ENCODE measurements around the gene ATP9A.
"Not testable (repeated sequence)": the region's sequence is repeated elsewhere in the genome, so short reads cannot be mapped to it uniquely, and the experiment has no call there.

The ATP9A gene

DNA sequence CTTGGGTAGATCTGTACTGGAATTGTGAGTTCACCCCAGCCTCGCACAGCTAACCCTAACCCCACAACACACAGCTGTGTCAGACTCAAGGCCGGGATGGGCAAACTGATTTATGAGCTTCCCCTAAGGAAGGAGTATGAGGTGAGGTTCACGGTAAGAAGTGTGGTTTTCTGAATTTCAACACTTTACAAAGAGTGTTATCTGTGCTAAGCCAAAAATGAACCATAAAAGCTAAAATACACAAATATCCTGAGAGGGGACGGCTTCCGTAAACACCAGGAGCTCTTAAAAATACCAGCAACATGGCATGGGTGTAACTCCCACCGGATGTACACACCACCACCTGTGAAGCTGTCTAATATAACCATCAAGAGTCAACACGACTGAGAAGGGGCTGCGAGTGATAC, 101.2 kb downstream of the ATP9A start:
- no peaks in the 10 kb centered on the region for H3K4me1 ChIP-seq (ENCODE audit: control insufficient read depth, insufficient read depth, low read length, poor library complexity, severe bottlenecking)
- H3K9me3 ChIP-seq (ENCODE audit: control insufficient read depth, low read length), result no peaks in the 10 kb centered on the region
- H3K27ac ChIP-seq (ENCODE audit: low read depth, low read length, severe bottlenecking), result no peak overlapping the region
- H3K4me3 ChIP-seq (ENCODE audit: extremely low read depth, insufficient read depth, low read length, poor library complexity, severe bottlenecking), result no peak overlapping the region
- no peaks in the 10 kb centered on the region for H3K36me3 ChIP-seq (ENCODE audit: control insufficient read depth, insufficient read depth, low read length)
- 100% methylated on average over 1 to 2 of the region's 8 CpGs for WGBS, 2 experiments (ENCODE audit: insufficient coverage in 2 of 2)

DNA sequence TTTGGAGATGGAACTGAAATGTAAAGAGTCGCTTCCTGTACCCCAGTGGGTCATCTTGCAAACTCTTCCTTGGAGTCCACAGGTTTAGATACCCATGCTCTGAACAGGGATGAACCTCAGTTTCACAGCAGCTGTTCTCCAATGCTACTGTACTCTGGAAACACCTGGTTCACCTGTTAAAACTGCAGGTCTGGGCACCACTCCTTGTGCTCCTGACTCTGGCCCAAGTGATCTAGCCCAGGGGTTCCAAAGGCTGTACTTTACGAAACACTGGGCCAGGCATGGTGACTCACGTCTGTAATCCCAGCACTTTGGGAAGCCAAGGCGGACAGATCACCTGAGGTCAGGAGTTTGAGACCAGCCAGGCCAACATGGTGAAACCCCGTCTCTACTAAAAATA, 102.1 kb downstream of the ATP9A start:
- Histone ChIP-seq H3K4me3 (ENCODE audit: extremely low read depth, insufficient read depth, low read length, poor library complexity, severe bottlenecking) (no peak overlapping the region), H3K36me3 (ENCODE audit: control insufficient read depth, insufficient read depth, low read length) (no peaks in the 10 kb centered on the region), H3K27ac (ENCODE audit: low read depth, low read length, severe bottlenecking) (no peak overlapping the region), H3K4me1 (ENCODE audit: control insufficient read depth, insufficient read depth, low read length, poor library complexity, severe bottlenecking) (no peaks in the 10 kb centered on the region), H3K9me3 (ENCODE audit: control insufficient read depth, low read length) (no peaks in the 10 kb centered on the region)
- WGBS, 2 experiments (ENCODE audit: insufficient coverage in 2 of 2), result 91 to 98% methylated on average over 4 to 5 of the region's 5 CpGs

DNA sequence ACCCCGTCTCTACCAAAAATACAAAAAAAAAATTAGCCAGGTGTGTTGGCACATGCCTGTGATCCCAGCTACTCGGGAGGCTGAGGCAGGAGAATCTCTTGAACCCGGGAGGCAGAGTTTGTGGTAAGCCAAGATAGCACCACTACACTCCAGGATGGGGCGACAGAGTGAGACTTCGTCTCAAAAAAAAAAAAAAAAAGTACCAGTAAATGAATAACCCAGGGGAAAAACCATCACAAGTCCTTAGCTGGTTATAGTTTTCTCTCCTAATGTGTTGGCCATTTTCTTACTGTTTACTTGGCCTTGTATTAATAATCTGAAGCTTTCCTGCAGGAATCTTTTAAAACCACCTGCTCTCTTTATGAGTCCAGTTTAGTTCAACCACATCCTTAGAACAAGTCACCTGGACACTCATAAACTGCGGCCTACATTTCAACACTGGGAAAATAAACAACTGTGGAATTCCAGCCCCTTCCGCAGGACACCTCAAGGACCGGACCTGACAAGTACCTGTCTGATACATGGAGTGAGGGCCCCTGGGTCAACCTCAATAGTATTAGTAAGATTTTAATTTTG, 102.6 kb downstream of the ATP9A start:
- H3K36me3 ChIP-seq (ENCODE audit: control insufficient read depth, insufficient read depth, low read length), result no peaks in the 10 kb centered on the region
- no peak overlapping the region for H3K27ac ChIP-seq (ENCODE audit: low read depth, low read length, severe bottlenecking)
- 86 to 95% methylated on average over 3 to 5 of the region's 8 CpGs for WGBS, 2 experiments (ENCODE audit: insufficient coverage in 2 of 2)

DNA sequence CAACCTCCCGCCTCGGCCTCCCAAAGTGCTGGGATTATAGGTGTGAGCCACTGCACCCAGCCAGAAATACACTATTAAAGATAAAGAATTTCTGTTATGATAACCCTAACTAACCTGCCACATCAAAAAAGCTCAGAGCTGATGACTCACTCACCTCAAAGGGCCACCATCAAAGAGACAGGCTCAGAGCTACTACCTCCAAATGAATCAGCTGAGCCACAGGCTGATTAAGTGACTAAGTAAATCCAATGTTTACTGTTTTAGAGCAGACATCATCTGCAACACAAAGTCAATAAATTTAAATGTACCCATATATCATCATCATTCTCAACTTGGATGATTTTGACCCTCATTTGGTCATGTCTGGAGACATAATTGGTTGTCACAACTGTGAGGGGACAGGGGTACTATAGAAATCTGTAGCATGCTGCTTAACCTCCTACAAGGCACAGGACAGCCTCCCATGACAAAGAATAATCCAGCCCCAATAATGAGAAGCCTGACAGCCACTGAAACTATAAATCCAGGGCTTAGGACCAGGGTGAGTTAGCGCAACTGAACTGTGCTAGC, 106.5 kb downstream of the ATP9A start:
- H3K4me1 ChIP-seq (ENCODE audit: control insufficient read depth, insufficient read depth, low read length, poor library complexity, severe bottlenecking), result peaks cover 4% of the 10 kb centered on the region
- no peaks in the 10 kb centered on the region for H3K9me3 ChIP-seq (ENCODE audit: control insufficient read depth, low read length)
- no peak overlapping the region for H3K4me3 ChIP-seq (ENCODE audit: extremely low read depth, insufficient read depth, low read length, poor library complexity, severe bottlenecking)
- no peaks in the 10 kb centered on the region for H3K36me3 ChIP-seq (ENCODE audit: control insufficient read depth, insufficient read depth, low read length)
- H3K27ac ChIP-seq (ENCODE audit: low read depth, low read length, severe bottlenecking), result no peak overlapping the region
- WGBS, 2 experiments (ENCODE audit: insufficient coverage in 2 of 2), result 94 to 100% methylated on average over 1 of the region's 3 CpGs

More for the DNA sequence above, 102.6 kb downstream of the ATP9A start:
- H3K9me3 ChIP-seq (ENCODE audit: control insufficient read depth, low read length), result no peaks in the 10 kb centered on the region
- peaks cover 4% of the 10 kb centered on the region for H3K4me1 ChIP-seq (ENCODE audit: control insufficient read depth, insufficient read depth, low read length, poor library complexity, severe bottlenecking)
- no peak overlapping the region for H3K4me3 ChIP-seq (ENCODE audit: extremely low read depth, insufficient read depth, low read length, poor library complexity, severe bottlenecking)

DNA sequence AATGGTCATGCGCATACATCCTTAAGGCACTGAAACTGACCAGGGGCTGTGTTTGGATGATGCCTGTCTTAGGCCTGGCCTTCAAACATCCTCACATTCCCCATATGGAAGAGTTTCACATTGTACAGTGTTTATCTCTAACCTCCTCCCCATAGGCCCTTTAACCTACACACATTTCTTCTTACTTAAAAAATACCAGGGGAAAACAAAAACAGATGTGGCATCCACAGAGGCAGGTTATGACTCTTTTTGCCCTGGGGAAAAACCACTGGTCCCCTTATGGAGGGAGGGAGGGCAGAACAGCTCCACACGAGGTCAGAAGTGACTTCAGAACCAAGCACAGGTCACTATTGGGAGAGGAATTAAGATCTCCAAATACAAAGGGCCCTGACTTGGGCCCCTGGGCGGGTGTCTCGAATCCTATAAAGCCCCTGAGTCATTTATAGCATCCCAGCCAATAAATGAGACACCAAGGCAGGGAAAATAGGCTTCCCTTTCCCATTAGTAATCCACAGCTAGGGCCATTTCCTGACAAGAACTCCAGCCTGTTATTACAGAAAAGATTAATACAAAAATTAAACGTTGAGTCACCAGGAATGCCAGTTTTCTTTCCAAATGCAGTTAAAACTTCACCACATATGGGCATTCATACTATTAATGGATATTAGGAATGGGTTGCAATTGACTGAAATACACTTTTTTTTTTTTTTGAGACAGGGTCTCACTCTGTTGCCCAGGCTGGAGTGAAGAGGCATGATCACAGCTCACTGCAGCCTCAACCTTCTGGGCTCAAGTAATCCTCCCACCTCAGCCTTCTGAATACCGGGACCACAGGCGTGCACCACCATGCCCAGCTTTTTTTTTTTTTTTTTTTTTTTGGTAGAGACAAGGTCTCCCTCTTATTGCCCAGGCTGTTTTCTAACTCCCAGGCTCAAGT, 107.2 kb downstream of the ATP9A start:
- H3K9me3 ChIP-seq (ENCODE audit: control insufficient read depth, low read length), result no peaks in the 10 kb centered on the region
- H3K36me3 ChIP-seq (ENCODE audit: control insufficient read depth, insufficient read depth, low read length), result no peaks in the 10 kb centered on the region
- WGBS, 2 experiments (ENCODE audit: insufficient coverage in 2 of 2), result 77 to 78% methylated on average over 3 to 4 of the region's 7 CpGs
- H3K27ac ChIP-seq (ENCODE audit: low read depth, low read length, severe bottlenecking), result peak overlapping the region; percentile 57
- no peak overlapping the region for H3K4me3 ChIP-seq (ENCODE audit: extremely low read depth, insufficient read depth, low read length, poor library complexity, severe bottlenecking)
- peaks cover 4% of the 10 kb centered on the region for H3K4me1 ChIP-seq (ENCODE audit: control insufficient read depth, insufficient read depth, low read length, poor library complexity, severe bottlenecking)

DNA sequence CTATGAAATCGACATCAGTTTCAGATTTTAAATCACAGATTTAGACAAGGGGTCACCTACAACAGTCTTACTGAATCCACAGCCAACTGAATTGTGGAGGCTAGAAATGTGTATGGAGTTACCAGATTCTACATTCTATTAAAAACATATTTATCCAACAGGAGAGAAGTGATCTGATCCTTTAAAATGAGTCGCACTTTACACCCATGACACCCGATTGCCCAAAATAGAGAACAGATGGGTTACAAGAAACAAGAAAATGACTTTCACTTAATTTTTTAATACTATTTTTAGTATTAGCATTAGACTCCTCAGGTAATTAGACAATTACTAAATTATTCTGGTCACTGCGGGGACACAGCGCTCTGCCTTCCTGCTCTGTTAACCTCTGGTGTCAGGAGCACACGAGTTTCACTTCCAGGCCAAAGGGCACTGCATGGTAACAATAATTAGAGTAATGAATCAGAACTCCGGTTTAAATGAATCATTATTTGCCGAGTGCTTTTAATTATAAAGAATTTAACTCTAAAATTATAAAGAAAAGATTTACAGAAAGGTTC, 108.6 kb downstream of the ATP9A start:
- H3K27ac ChIP-seq (ENCODE audit: low read depth, low read length, severe bottlenecking), result no peak overlapping the region
- no peaks in the 10 kb centered on the region for H3K9me3 ChIP-seq (ENCODE audit: control insufficient read depth, low read length)
- 100% methylated on average over 2 of the region's 8 CpGs for WGBS, 2 experiments (ENCODE audit: insufficient coverage in 2 of 2)
- H3K4me3 ChIP-seq (ENCODE audit: extremely low read depth, insufficient read depth, low read length, poor library complexity, severe bottlenecking), result no peak overlapping the region
- H3K36me3 ChIP-seq (ENCODE audit: control insufficient read depth, insufficient read depth, low read length), result no peaks in the 10 kb centered on the region
- peaks cover 4% of the 10 kb centered on the region for H3K4me1 ChIP-seq (ENCODE audit: control insufficient read depth, insufficient read depth, low read length, poor library complexity, severe bottlenecking)

DNA sequence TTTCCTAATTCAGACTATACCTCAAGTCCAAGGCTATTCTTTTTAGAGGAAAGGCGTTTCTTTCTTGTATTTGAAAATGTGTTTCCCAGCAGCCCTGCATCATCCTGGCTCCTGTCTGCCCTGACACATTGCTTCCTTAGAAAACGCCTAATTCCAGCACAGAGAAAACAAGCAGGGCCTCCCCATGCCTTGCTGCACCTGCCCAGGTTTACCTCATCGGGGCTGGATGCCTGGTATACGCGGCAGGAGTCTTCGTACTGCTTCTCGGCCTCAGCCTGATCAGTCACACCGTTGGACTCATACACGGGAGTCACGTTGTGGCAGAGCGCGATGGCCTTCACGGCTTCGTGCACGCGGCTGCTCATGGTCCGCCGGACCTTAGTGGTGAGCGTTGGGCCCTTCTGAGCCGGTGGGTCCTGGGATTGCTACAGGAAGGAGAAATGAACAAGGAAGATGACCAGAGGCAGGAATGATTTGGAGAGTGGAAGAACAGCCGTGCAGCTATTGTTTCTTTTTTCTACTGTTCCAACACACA, 111.4 kb downstream of the ATP9A start:
- H3K36me3 ChIP-seq (ENCODE audit: control insufficient read depth, insufficient read depth, low read length), result no peaks in the 10 kb centered on the region
- H3K9me3 ChIP-seq (ENCODE audit: control insufficient read depth, low read length), result no peaks in the 10 kb centered on the region
- 93 to 95% methylated on average over 16 to 20 of the region's 21 CpGs for WGBS, 2 experiments (ENCODE audit: insufficient coverage in 2 of 2)
- no peak overlapping the region for H3K27ac ChIP-seq (ENCODE audit: low read depth, low read length, severe bottlenecking)
- H3K4me1 ChIP-seq (ENCODE audit: control insufficient read depth, insufficient read depth, low read length, poor library complexity, severe bottlenecking), result peaks cover 4% of the 10 kb centered on the region
- H3K4me3 ChIP-seq (ENCODE audit: extremely low read depth, insufficient read depth, low read length, poor library complexity, severe bottlenecking), result no peak overlapping the region

DNA sequence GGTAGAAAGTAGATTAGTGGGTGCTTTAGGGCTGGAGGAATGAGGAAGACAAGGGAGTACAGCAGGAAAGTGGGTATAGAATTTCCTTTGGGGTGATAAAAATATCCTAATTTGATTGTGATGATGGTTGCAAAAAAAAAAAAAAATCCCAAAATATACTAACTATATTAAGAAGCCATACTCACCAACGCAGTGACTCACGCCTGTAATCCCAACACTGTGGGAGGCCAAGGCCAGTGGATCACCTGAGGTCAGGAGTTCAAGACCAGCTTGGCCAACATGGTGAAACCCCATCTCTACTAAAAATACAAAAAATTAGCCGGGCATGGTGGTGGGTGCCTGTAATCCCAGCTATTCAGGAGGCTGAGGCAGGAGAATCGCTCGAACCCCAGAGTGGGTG, 112.1 kb downstream of the ATP9A start:
- 100% methylated on average over 4 of the region's 5 CpGs; no CpG with 5 or more reads in 1 of the 2 experiments for WGBS, 2 experiments (ENCODE audit: insufficient coverage in 2 of 2)

DNA sequence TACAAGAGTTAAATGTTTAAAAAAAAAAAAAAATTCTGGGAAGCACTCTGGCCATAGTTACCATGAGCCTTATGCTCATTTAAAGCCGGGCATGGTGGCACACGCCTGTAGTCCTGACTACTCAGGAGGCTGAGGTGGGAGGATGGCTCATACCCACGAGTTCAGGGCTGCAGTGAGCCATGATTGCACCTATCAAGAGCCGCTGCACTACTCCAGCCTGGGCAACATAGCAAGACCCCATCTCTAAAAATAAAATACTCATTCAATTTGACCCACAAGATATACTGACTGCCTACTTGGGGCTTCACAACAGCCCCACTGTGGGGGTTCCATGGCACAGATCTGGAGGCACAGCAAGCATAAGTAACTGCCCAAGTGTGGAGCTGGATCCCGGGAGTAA, 113.7 kb downstream of the ATP9A start:
- H3K36me3 ChIP-seq (ENCODE audit: control insufficient read depth, insufficient read depth, low read length), result no peaks in the 10 kb centered on the region
- H3K4me3 ChIP-seq (ENCODE audit: extremely low read depth, insufficient read depth, low read length, poor library complexity, severe bottlenecking), result no peak overlapping the region
- H3K27ac ChIP-seq (ENCODE audit: low read depth, low read length, severe bottlenecking), result no peak overlapping the region
- no peaks in the 10 kb centered on the region for H3K9me3 ChIP-seq (ENCODE audit: control insufficient read depth, low read length)
- H3K4me1 ChIP-seq (ENCODE audit: control insufficient read depth, insufficient read depth, low read length, poor library complexity, severe bottlenecking), result peaks cover 4% of the 10 kb centered on the region
- 88 to 96% methylated on average over 4 of the region's 5 CpGs for WGBS, 2 experiments (ENCODE audit: insufficient coverage in 2 of 2)

More for the DNA sequence above, 112.1 kb downstream of the ATP9A start:
- not testable (repeated sequence) for H3K4me1 ChIP-seq (ENCODE audit: control insufficient read depth, insufficient read depth, low read length, poor library complexity, severe bottlenecking); H3K27ac ChIP-seq (ENCODE audit: low read depth, low read length, severe bottlenecking); H3K36me3 ChIP-seq (ENCODE audit: control insufficient read depth, insufficient read depth, low read length); H3K9me3 ChIP-seq (ENCODE audit: control insufficient read depth, low read length); H3K4me3 ChIP-seq (ENCODE audit: extremely low read depth, insufficient read depth, low read length, poor library complexity, severe bottlenecking)

DNA sequence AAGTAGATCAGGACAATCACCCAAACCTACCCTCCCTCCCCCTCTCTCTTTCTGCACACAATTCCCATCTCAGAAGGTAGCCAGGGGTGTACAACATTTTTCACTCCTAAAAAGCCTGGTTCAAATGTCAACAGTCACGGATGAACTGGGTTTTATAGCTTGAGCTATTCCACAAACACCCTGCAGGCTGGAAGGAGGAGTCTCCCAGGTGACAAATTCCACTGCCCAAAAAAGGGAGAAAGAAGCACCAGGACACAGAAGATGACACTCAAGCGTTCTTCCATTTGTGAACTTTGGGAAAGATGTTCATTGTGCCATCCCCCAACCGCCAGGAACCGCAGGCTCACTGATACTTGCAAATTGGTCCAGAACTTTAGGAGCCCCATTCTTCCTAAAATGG, 114.1 kb downstream of the ATP9A start:
- Histone ChIP-seq H3K9me3 (ENCODE audit: control insufficient read depth, low read length) (no peaks in the 10 kb centered on the region), H3K27ac (ENCODE audit: low read depth, low read length, severe bottlenecking) (no peak overlapping the region), H3K4me1 (ENCODE audit: control insufficient read depth, insufficient read depth, low read length, poor library complexity, severe bottlenecking) (peaks cover 4% of the 10 kb centered on the region), H3K4me3 (ENCODE audit: extremely low read depth, insufficient read depth, low read length, poor library complexity, severe bottlenecking) (no peak overlapping the region), H3K36me3 (ENCODE audit: control insufficient read depth, insufficient read depth, low read length) (no peaks in the 10 kb centered on the region)
- 59 to 84% methylated on average over 2 to 4 of the region's 4 CpGs for WGBS, 2 experiments (ENCODE audit: insufficient coverage in 2 of 2)
